Measurements from ENCODE around the gene PRKAR1A.

- TF ChIP-seq ATF6 (CRISPR knock-in tag; IDR thresholded peaks at IDR 0.05) (no peak), PREB (CRISPR knock-in tag; IDR thresholded peaks at IDR 0.05; ENCODE audit: borderline replicate concordance) (no peak), MXD4 (CRISPR knock-in tag; IDR thresholded peaks at IDR 0.05; ENCODE audit: borderline replicate concordance) (no peak), CTCF (IDR thresholded peaks at IDR 0.05) (no peak)
Measured at GRCh38 chr17:68592682-68593641, 80.7 kb downstream of the PRKAR1A start.

All from WTC11 (cell line).